Adipocyte (in vitro differentiated cells): ENCODE results near the gene CFB.

Experiments used
- DNase-seq: peaks from one replicate; pipeline ENCODE4 v3.0.0-alpha.2; 2015; ENCODE audit warnings: low read depth
- H3K27me3 ChIP-seq: replicated peaks from 2 replicates; pipeline ENCODE4 v1.7.0; 2013; ENCODE audit warnings: mild to moderate bottlenecking, low read length, moderate library complexity; ENCODE audit not compliant: control insufficient read depth, insufficient read depth
- H3K36me3 ChIP-seq: 2 replicates; pipeline ENCODE4 v1.7.0; 2013; ENCODE audit warnings: low read length, mild to moderate bottlenecking, moderate library complexity; ENCODE audit not compliant: control insufficient read depth, insufficient read depth, severe bottlenecking
- H3K4me1 ChIP-seq: 2 replicates; pipeline ENCODE4 v1.7.0; 2013; ENCODE audit warnings: mild to moderate bottlenecking, low read length, moderate library complexity; ENCODE audit not compliant: control insufficient read depth, insufficient read depth
- H3K4me3 ChIP-seq: 2 replicates; pipeline ENCODE4 v1.7.0; 2013; ENCODE audit warnings: mild to moderate bottlenecking, low read length, moderate library complexity
- H3K9ac ChIP-seq: 2 replicates; pipeline ENCODE4 v1.7.0; 2013; ENCODE audit warnings: mild to moderate bottlenecking, low read length, moderate library complexity
- H3K9me3 ChIP-seq: 2 replicates; pipeline ENCODE4 v1.7.0; 2013; ENCODE audit warnings: mild to moderate bottlenecking, low read length, moderate library complexity; ENCODE audit not compliant: control insufficient read depth

The CFB gene

GRCh38 chr6:31952140-31952805 lies 6.4 kb downstream of the CFB start:
- Histone ChIP-seq H3K9ac (peak overlapping the region; percentile 41), H3K27me3 (no peaks in the 10 kb centered on the region), H3K36me3 (peaks cover 50% of the 10 kb centered on the region), H3K4me1 (peaks cover 21% of the 10 kb centered on the region), H3K9me3 (no peaks in the 10 kb centered on the region), H3K4me3 (no peak overlapping the region)
- peak; percentile 87 for DNase-seq

- Histone ChIP-seq H3K4me1 (peaks cover 26% of the 10 kb centered on the region), H3K4me3 (no peak overlapping the region), H3K9ac (peak overlapping the region; percentile 41), H3K27me3 (no peaks in the 10 kb centered on the region), H3K9me3 (no peaks in the 10 kb centered on the region), H3K36me3 (peaks cover 50% of the 10 kb centered on the region)
- DNase-seq, result no peak
These were observed 7.0 kb downstream of the CFB start for GRCh38 chr6:31952890-31953289.

- Histone ChIP-seq H3K4me1 (peaks cover 22% of the 10 kb centered on the region), H3K9ac (no peak overlapping the region), H3K4me3 (no peak overlapping the region), H3K27me3 (no peaks in the 10 kb centered on the region), H3K9me3 (no peaks in the 10 kb centered on the region), H3K36me3 (peaks cover 50% of the 10 kb centered on the region)
- no peak for DNase-seq
These were observed 8.6 kb downstream of the CFB start for GRCh38 chr6:31954511-31954910.

GRCh38 chr6:31956796-31957195 lies 10.9 kb downstream of the CFB start:
- no peaks in the 10 kb centered on the region for H3K9me3 ChIP-seq
- DNase-seq, result no peak
- no peak overlapping the region for H3K4me3 ChIP-seq
- peaks cover 59% of the 10 kb centered on the region for H3K36me3 ChIP-seq
- H3K4me1 ChIP-seq, result peaks cover 18% of the 10 kb centered on the region
- H3K9ac ChIP-seq, result peak overlapping the region; percentile 99
- H3K27me3 ChIP-seq, result no peaks in the 10 kb centered on the region

GRCh38 chr6:31958412-31958740 lies 12.5 kb downstream of the CFB start:
- Histone ChIP-seq H3K27me3 (no peaks in the 10 kb centered on the region), H3K4me1 (peaks cover 18% of the 10 kb centered on the region), H3K36me3 (peaks cover 64% of the 10 kb centered on the region), H3K4me3 (peak overlapping the region; percentile 99), H3K9ac (peak overlapping the region; percentile 99), H3K9me3 (no peaks in the 10 kb centered on the region)
- DNase-seq, result peak; percentile 33

- H3K4me1 ChIP-seq, result peaks cover 18% of the 10 kb centered on the region
- DNase-seq, result peak; percentile 99
- H3K27me3 ChIP-seq, result no peaks in the 10 kb centered on the region
- no peaks in the 10 kb centered on the region for H3K9me3 ChIP-seq
- peak within 1 kb of the TSS; percentile 99 for H3K4me3 ChIP-seq
- H3K36me3 ChIP-seq, result peaks cover 64% of the 10 kb centered on the region
- peak within 1 kb of the TSS; percentile 99 for H3K9ac ChIP-seq
These were observed 13.1 kb downstream of the CFB start, which contains the start of the genes NELFE and SKIC2 for GRCh38 chr6:31958741-31959739. NELFE (minus strand) TSS chr6:31958971; CDS start chr6:31958446, 525 bp downstream. SKIC2 (plus strand) TSS chr6:31959175; CDS start chr6:31959193, 18 bp downstream.

- Histone ChIP-seq H3K4me3 (no peak overlapping the region), H3K27me3 (no peaks in the 10 kb centered on the region), H3K9ac (no peak overlapping the region), H3K4me1 (peaks cover 18% of the 10 kb centered on the region), H3K36me3 (peaks cover 67% of the 10 kb centered on the region), H3K9me3 (no peaks in the 10 kb centered on the region)
- DNase-seq, result no peak
These were observed 15.7 kb downstream of the CFB start for GRCh38 chr6:31961616-31962015.

GRCh38 chr6:31963921-31964320 lies 18.0 kb downstream of the CFB start:
- H3K4me1 ChIP-seq, result peaks cover 8% of the 10 kb centered on the region
- no peak overlapping the region for H3K9ac ChIP-seq
- H3K36me3 ChIP-seq, result peaks cover 87% of the 10 kb centered on the region
- no peaks in the 10 kb centered on the region for H3K27me3 ChIP-seq
- no peaks in the 10 kb centered on the region for H3K9me3 ChIP-seq
- no peak overlapping the region for H3K4me3 ChIP-seq
- DNase-seq, result no peak

- Histone ChIP-seq H3K36me3 (peaks cover 96% of the 10 kb centered on the region), H3K9me3 (no peaks in the 10 kb centered on the region), H3K4me3 (no peak overlapping the region), H3K27me3 (no peaks in the 10 kb centered on the region), H3K4me1 (peaks cover 12% of the 10 kb centered on the region), H3K9ac (no peak overlapping the region)
- no peak for DNase-seq
These were observed 19.8 kb downstream of the CFB start for GRCh38 chr6:31965700-31966099.

- DNase-seq, result no peak
- peaks cover 88% of the 10 kb centered on the region for H3K36me3 ChIP-seq
These were observed 20.6 kb downstream of the CFB start for GRCh38 chr6:31966506-31966905.

More at GRCh38 chr6:31966506-31966905, 20.6 kb downstream of the CFB start:
- H3K9me3 ChIP-seq, result no peaks in the 10 kb centered on the region
- no peak overlapping the region for H3K4me3 ChIP-seq
- H3K4me1 ChIP-seq, result peaks cover 20% of the 10 kb centered on the region
- H3K27me3 ChIP-seq, result no peaks in the 10 kb centered on the region
- H3K9ac ChIP-seq, result no peak overlapping the region
